Measurements from ENCODE around the gene PAXX.

PAXX gene

DNA sequence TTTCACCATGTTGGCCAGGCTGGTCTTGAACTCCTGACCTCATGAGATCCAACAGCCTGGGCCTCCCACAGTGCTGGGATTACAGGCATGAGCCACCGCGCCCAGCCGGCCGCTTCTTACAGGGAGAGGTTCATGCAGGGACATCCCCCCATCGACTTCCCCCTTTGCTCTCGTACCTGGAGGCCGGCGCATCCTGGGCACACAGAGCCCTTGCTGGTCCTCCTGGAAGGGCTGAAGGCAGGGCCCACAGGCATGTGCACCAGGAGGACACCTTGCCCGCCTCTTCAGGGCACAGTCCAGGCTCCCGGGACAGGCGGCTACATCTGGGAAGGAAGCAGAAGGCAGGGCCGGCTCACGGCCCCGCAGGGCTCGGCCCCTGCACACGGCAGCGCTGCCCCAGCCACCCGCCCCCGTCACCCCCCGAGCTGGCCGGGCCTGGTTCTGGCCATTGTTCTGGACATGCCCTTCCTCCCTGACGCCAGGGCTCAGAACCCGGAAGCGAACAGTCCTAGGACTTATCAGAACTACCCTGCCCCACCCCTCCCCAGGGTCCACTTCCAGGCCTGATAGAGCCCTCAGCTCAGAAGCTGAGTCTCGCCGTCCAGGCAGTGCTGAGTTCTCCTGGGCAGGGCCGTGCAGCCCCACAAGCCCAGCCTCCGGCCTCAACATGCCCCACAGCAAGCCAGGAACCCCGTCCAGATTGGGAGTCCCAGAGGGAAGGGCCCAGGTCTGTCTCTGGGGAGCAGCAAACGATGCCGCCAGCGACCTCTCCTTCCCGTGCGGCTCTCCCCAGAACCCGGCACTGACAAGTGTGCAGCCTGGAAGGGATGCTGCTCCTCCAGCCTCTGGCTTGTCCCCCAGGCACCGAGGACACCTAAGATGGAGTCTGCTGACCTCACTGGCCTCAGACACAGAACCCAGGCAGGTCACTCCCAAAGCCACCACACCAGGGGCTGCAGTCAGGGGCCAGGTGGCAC, 50.8 kb downstream of the PAXX start:
- in situ Hi-C loops (cut with HindIII; ENCODE audit: low sequenced_read_pairs), result no loop called here

Data from endothelial cell of hepatic sinusoid (primary cell).